K562 (cell line): ENCODE results near the gene CYP24A1. TPM values are rescaled to one million over a fixed set of nuclear protein-coding genes. Genes with fewer than 3 reads are reported as not detected.

Source experiments
- ATAC-seq: fragments of 200-7000 bp; cut with Tn5 transposase; 3 replicates; pipeline ENCODE4 v1.9.1; 2020; ENCODE audit warnings: moderate library complexity
- BruUV-seq: library from RNA; stranded (reverse); fragments of 400-500 nt; replicated peaks from 2 replicates; lab custom pipeline; 2021; lab: Mats Ljungman, UMichigan
- CTCF ChIA-PET: fragments of 300-600 bp; formaldehyde crosslinking; extraction: SDS; loops from one replicate; lab custom pipeline; 2021; ENCODE audit warnings: low intra/inter-chr PET ratio; lab: Yijun Ruan, JAX
- POLR2A ChIA-PET: fragments of 300-600, 350-650 bp; sonication (Branson Sonifier 250); formaldehyde crosslinking; extraction: SDS; loops from one replicate; lab custom pipeline; 2021; ENCODE audit warnings: antibody characterized with exemption, inconsistent platforms; lab: Yijun Ruan, JAX
- DNase-seq, 4 experiments: peaks; one replicate each; pipeline versions ENCODE4 v3.0.0 to v3.0.0-alpha.2; 2011 to 2018; ENCODE audit warnings: low spot score in 3 of 4, mixed read lengths in 3 of 4; ENCODE audit errors: extremely low read depth in 1 of 4
- FAIRE-seq: peaks from 2 replicates; lab custom pipeline; 2011; peaks lifted over from hg19 to GRCh38; lab: Jason Lieb, UNC
- H2AFZ ChIP-seq: 2 replicates; pipeline ENCODE4 v1.6.0; 2011; ENCODE audit warnings: low read depth, low read length, control low read depth, inconsistent platforms
- H3K27ac ChIP-seq: fragments of 200-600 bp; 3 replicates; pipeline ENCODE4 v1.8.0; 2011; ENCODE audit warnings: low read depth, mild to moderate bottlenecking, control low read depth, inconsistent platforms, low read length, moderate library complexity, mixed read lengths; ENCODE audit errors: extremely low read depth
- H3K27me3 ChIP-seq, 2 experiments: fragments of 300-600 bp in 1 of 2; 2 replicates in 1 of 2; 3 replicates in 1 of 2; pipeline versions ENCODE4 v1.6.0 to v1.8.0; 2011; ENCODE audit warnings: inconsistent platforms in 2 of 2, low read length in 2 of 2, mild to moderate bottlenecking in 1 of 2, mixed read lengths in 1 of 2, moderate library complexity in 1 of 2; ENCODE audit not compliant: control insufficient read depth in 2 of 2, insufficient read depth in 2 of 2
- H3K36me3 ChIP-seq: fragments of 300-600 bp; 3 replicates; pipeline ENCODE4 v1.8.0; 2011; ENCODE audit warnings: mild to moderate bottlenecking, low read length, inconsistent platforms; ENCODE audit not compliant: control insufficient read depth, insufficient read depth
- H3K4me1 ChIP-seq, 2 experiments: fragments of 200-600 bp in 1 of 2; replicated peaks in 1 of 2; 2 replicates in 1 of 2; 3 replicates in 1 of 2; pipeline versions ENCODE4 v1.5.1 to v1.8.0; 2011; ENCODE audit warnings: inconsistent platforms in 2 of 2, low read length in 2 of 2, mild to moderate bottlenecking in 1 of 2, mixed read lengths in 1 of 2, moderate library complexity in 1 of 2; ENCODE audit not compliant: control insufficient read depth in 2 of 2, insufficient read depth in 2 of 2
- H3K4me2 ChIP-seq: 2 replicates; pipeline ENCODE4 v1.6.1; 2011; ENCODE audit warnings: low read length, control low read depth, inconsistent platforms, mixed read lengths; ENCODE audit not compliant: insufficient read depth
- H3K4me3 ChIP-seq: fragments of 200-600 bp; sonication (generic), shearing (Covaris generic); 2 replicates; pipeline ENCODE4 v1.5.1; 2016; ENCODE audit warnings: control low read depth, inconsistent platforms
- H3K79me2 ChIP-seq: fragments of 200-600 bp; 3 replicates; pipeline ENCODE4 v1.8.0; 2011; ENCODE audit warnings: low read length, inconsistent platforms; ENCODE audit not compliant: control insufficient read depth, insufficient read depth
- H3K9ac ChIP-seq, 2 experiments: 2 replicates each; pipeline versions ENCODE4 v1.6.0 to v1.6.1; 2011; ENCODE audit warnings: low read depth in 2 of 2, low read length in 2 of 2, control low read depth in 1 of 2, inconsistent platforms in 1 of 2, mild to moderate bottlenecking in 1 of 2, mixed read lengths in 1 of 2; ENCODE audit not compliant: insufficient read depth in 1 of 2
- H3K9me1 ChIP-seq: one replicate; pipeline ENCODE4 v1.6.0; 2011; ENCODE audit warnings: inconsistent platforms, mild to moderate bottlenecking, low read length, moderate library complexity; ENCODE audit not compliant: control insufficient read depth, insufficient read depth
- H3K9me3 ChIP-seq: replicated peaks from 2 replicates; pipeline ENCODE4 v1.5.1; 2011; ENCODE audit warnings: low read depth, low read length, inconsistent platforms; ENCODE audit not compliant: control insufficient read depth, insufficient read depth
- H4K20me1 ChIP-seq: replicated peaks from 2 replicates; pipeline ENCODE4 v1.6.1; 2011; ENCODE audit warnings: low read length, inconsistent platforms, mixed read lengths; ENCODE audit not compliant: control insufficient read depth, insufficient read depth
- MAFF ChIP-seq: IDR thresholded peaks from 2 replicates; pipeline ENCODE4 v1.6.1; 2012; ENCODE audit warnings: low read length, improper control_type of control experiment
- WGBS: fragments of 100-300 bp; shearing (Covaris generic); methylation state at CpG from one replicate; pipeline ENCODE4 v1.1.6; 2016; ENCODE audit warnings: low coverage, mixed read lengths; ENCODE audit not compliant: insufficient coverage; ENCODE audit errors: missing lambda C conversion rate; 5-methylcytosine and 5-hydroxymethylcytosine counted together
- in situ Hi-C: fragments of 300-500 bp; cut with MboI; formaldehyde crosslinking; loops from 4 replicates; pipeline ENCODE4 v1.15.0; 2018; ENCODE audit warnings: inconsistent platforms, mixed read lengths
- intact Hi-C: fragments of 100-400 bp; cut with micrococcal nuclease; formaldehyde crosslinking; loops from 2 replicates; pipeline ENCODE4 v1.14.2; 2022
- polyA plus RNA-seq, 8 experiments: library from polyadenylated mRNA; depleted of rRNA in 4 of 8; stranded (reverse) in 5 of 8; unstranded in 3 of 8; fragments of >200 nt; fragmentation: Nextera tagmentation in 2 of 8; fragmentation: Illumina TruSeq in 1 of 8; extraction: Ambion mirVana in 2 of 8; extraction: Trizol in 1 of 8; gene quantifications; 2 replicates each; pipeline versions ENCODE4 v1.2.1 to v1.2.3, GENCODE V29; 2011 to 2014; ENCODE audit warnings: inconsistent platforms in 1 of 8, missing spikeins in 1 of 8
- total RNA-seq, 7 experiments: library from RNA; depleted of rRNA in 6 of 7; stranded (reverse); fragments of >200 nt in 6 of 7; fragmentation: Illumina TruSeq in 2 of 7; extraction: Trizol in 2 of 7; gene quantifications; 2 replicates each; pipeline versions ENCODE4 v1.2.1 to v1.2.3, GENCODE V29; 2011 to 2021; ENCODE audit warnings: low replicate concordance in 1 of 7
- TF ChIP-seq, protein P1 (sequence below): fragments of 450-650 bp; formaldehyde crosslinking; conservative IDR thresholded peaks from 2 replicates; pipeline ENCODE4 v1.4.0; 2022; ENCODE audit warnings: mild to moderate bottlenecking, missing genetic modification characterization
- TF ChIP-seq, protein P2 (sequence below): sonication (generic); formaldehyde crosslinking; IDR thresholded peaks from 2 replicates; pipeline ENCODE4 v1.8.1; 2023; ENCODE audit warnings: mild to moderate bottlenecking, missing genetic modification reagents
- TF ChIP-seq, protein P3 (sequence below): fragments of 250-450 bp; sonication (Bioruptor Pico); IDR thresholded peaks from 2 replicates; pipeline ENCODE4 v1.4.0; 2020
- TF ChIP-seq, protein P4 (sequence below), 2 experiments: fragments of 450-650 bp; IDR thresholded peaks; 2 replicates each; pipeline ENCODE4 v1.6.1; 2016

CYP24A1 gene
- total and polyA plus RNA-seq, 9 of the 15 experiments (the other 6 are each of a cell fraction or from before 2014, with no cell fraction given) = 0.04 TPM; not detected in 8

DNA sequence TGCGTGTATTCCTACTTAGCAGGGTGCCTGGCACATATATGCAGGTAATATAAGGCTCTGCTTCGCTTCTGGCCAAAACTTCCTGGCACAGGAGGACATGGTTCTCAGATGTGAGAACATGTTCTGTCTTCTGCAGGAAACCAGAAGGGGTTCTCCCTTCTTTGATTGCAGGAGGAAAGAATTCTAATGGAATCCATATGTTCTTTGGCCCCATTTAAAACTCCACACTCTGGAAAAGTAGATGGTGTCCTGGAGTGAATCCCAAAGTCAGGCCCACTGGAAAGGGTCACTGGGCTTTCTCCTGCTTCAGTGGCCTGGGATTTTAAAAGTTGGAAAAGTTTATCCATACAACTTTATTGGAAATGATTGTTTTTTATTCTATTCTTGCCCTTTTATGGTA is 16.4 kb upstream of the CYP24A1 start:
- Histone ChIP-seq H3K27ac (no peak overlapping the region), H3K4me2 (no peak overlapping the region), H3K4me3 (no peak overlapping the region), H3K9me1 (no peaks in the 10 kb centered on the region), H3K9me3 (no peaks in the 10 kb centered on the region), H3K27me3 (peaks cover 11 to 17% of the 10 kb centered on the region in 2 experiments), H4K20me1 (no peaks in the 10 kb centered on the region), H3K79me2 (no peaks in the 10 kb centered on the region), H2AFZ (no peak overlapping the region), H3K9ac (no peak overlapping the region), H3K36me3 (no peaks in the 10 kb centered on the region), H3K4me1 (no peaks in the 10 kb centered on the region)
- DNase-seq (no peak), FAIRE-seq (no peak), ATAC-seq (no peak)
- 4% methylated on average over 2 of the region's 2 CpGs for WGBS
- CTCF ChIA-PET = no interaction called here
- in situ Hi-C loops (no loop called here), intact Hi-C loops (loop anchor here (10.0 kb wide), 1 partner anchor 225 kb away; no protein-coding TSS in a partner anchor)
- POLR2A ChIA-PET = interaction anchor here (0.7 kb wide), 1 partner anchor 1940 kb away, joined by 3 read pairs; no protein-coding TSS in a partner anchor
- BruUV-seq = no TSS peak
- TF ChIP-seq MAFF = no peak
- TF ChIP-seq, protein P1, sequence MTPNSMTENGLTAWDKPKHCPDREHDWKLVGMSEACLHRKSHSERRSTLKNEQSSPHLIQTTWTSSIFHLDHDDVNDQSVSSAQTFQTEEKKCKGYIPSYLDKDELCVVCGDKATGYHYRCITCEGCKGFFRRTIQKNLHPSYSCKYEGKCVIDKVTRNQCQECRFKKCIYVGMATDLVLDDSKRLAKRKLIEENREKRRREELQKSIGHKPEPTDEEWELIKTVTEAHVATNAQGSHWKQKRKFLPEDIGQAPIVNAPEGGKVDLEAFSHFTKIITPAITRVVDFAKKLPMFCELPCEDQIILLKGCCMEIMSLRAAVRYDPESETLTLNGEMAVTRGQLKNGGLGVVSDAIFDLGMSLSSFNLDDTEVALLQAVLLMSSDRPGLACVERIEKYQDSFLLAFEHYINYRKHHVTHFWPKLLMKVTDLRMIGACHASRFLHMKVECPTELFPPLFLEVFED (CRISPR knock-in tag) = no peak
- TF ChIP-seq, protein P2, sequence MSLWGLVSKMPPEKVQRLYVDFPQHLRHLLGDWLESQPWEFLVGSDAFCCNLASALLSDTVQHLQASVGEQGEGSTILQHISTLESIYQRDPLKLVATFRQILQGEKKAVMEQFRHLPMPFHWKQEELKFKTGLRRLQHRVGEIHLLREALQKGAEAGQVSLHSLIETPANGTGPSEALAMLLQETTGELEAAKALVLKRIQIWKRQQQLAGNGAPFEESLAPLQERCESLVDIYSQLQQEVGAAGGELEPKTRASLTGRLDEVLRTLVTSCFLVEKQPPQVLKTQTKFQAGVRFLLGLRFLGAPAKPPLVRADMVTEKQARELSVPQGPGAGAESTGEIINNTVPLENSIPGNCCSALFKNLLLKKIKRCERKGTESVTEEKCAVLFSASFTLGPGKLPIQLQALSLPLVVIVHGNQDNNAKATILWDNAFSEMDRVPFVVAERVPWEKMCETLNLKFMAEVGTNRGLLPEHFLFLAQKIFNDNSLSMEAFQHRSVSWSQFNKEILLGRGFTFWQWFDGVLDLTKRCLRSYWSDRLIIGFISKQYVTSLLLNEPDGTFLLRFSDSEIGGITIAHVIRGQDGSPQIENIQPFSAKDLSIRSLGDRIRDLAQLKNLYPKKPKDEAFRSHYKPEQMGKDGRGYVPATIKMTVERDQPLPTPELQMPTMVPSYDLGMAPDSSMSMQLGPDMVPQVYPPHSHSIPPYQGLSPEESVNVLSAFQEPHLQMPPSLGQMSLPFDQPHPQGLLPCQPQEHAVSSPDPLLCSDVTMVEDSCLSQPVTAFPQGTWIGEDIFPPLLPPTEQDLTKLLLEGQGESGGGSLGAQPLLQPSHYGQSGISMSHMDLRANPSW (CRISPR knock-in tag) = no peak
- TF ChIP-seq, protein P3, sequence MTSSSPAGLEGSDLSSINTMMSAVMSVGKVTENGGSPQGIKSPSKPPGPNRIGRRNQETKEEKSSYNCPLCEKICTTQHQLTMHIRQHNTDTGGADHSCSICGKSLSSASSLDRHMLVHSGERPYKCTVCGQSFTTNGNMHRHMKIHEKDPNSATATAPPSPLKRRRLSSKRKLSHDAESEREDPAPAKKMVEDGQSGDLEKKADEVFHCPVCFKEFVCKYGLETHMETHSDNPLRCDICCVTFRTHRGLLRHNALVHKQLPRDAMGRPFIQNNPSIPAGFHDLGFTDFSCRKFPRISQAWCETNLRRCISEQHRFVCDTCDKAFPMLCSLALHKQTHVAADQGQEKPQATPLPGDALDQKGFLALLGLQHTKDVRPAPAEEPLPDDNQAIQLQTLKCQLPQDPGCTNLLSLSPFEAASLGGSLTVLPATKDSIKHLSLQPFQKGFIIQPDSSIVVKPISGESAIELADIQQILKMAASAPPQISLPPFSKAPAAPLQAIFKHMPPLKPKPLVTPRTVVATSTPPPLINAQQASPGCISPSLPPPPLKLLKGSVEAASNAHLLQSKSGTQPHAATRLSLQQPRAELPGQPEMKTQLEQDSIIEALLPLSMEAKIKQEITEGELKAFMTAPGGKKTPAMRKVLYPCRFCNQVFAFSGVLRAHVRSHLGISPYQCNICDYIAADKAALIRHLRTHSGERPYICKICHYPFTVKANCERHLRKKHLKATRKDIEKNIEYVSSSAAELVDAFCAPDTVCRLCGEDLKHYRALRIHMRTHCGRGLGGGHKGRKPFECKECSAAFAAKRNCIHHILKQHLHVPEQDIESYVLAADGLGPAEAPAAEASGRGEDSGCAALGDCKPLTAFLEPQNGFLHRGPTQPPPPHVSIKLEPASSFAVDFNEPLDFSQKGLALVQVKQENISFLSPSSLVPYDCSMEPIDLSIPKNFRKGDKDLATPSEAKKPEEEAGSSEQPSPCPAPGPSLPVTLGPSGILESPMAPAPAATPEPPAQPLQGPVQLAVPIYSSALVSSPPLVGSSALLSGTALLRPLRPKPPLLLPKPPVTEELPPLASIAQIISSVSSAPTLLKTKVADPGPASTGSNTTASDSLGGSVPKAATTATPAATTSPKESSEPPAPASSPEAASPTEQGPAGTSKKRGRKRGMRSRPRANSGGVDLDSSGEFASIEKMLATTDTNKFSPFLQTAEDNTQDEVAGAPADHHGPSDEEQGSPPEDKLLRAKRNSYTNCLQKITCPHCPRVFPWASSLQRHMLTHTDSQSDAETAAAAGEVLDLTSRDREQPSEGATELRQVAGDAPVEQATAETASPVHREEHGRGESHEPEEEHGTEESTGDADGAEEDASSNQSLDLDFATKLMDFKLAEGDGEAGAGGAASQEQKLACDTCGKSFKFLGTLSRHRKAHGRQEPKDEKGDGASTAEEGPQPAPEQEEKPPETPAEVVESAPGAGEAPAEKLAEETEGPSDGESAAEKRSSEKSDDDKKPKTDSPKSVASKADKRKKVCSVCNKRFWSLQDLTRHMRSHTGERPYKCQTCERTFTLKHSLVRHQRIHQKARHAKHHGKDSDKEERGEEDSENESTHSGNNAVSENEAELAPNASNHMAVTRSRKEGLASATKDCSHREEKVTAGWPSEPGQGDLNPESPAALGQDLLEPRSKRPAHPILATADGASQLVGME (CRISPR knock-in tag) = no peak
- TF ChIP-seq, protein P4, sequence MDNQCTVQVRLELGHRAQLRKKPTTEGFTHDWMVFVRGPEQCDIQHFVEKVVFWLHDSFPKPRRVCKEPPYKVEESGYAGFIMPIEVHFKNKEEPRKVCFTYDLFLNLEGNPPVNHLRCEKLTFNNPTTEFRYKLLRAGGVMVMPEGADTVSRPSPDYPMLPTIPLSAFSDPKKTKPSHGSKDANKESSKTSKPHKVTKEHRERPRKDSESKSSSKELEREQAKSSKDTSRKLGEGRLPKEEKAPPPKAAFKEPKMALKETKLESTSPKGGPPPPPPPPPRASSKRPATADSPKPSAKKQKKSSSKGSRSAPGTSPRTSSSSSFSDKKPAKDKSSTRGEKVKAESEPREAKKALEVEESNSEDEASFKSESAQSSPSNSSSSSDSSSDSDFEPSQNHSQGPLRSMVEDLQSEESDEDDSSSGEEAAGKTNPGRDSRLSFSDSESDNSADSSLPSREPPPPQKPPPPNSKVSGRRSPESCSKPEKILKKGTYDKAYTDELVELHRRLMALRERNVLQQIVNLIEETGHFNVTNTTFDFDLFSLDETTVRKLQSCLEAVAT (IDR thresholded peaks at IDR 0.05) = no peak
